Nephron (organoid): ENCODE data around the gene ZNF709.
"Not testable (repeated sequence)": the region's sequence is repeated elsewhere in the genome, so short reads cannot be mapped to it uniquely, and the experiment has no call there.

Source experiments
- H3K27ac Mint-ChIP-seq, 3 experiments: 2 replicates each; pipeline ENCODE4 v1.8.0; 2020; ENCODE audit warnings: mixed read lengths in 3 of 3, mild to moderate bottlenecking in 2 of 3, moderate library complexity in 1 of 3
- H3K27me3 Mint-ChIP-seq: 2 replicates; pipeline ENCODE4 v1.8.0; 2021; ENCODE audit warnings: low read depth, mild to moderate bottlenecking, moderate library complexity, mixed read lengths
- H3K36me3 Mint-ChIP-seq: 2 replicates; pipeline ENCODE4 v1.8.0; 2020; ENCODE audit warnings: low read depth, mixed read lengths
- H3K4me1 Mint-ChIP-seq: 2 replicates; pipeline ENCODE4 v1.8.0; 2020; ENCODE audit warnings: mixed read lengths
- H3K4me3 Mint-ChIP-seq, 3 experiments: 2 replicates each; pipeline ENCODE4 v1.8.0; 2020; ENCODE audit warnings: mild to moderate bottlenecking in 3 of 3, mixed read lengths in 3 of 3, moderate library complexity in 2 of 3
- H3K9me3 Mint-ChIP-seq: 2 replicates; pipeline ENCODE4 v1.8.0; 2020; ENCODE audit warnings: mixed read lengths
- TF ChIP-seq, protein P1 (sequence below), 3 experiments: fragments of 200-600 bp; sonication (generic); IDR thresholded peaks; one replicate each; pipeline ENCODE4 v1.5.0; 2021; ENCODE audit warnings: antibody characterized with exemption in 3 of 3; ENCODE audit not compliant: unreplicated experiment in 3 of 3

Gene ZNF709

DNA sequence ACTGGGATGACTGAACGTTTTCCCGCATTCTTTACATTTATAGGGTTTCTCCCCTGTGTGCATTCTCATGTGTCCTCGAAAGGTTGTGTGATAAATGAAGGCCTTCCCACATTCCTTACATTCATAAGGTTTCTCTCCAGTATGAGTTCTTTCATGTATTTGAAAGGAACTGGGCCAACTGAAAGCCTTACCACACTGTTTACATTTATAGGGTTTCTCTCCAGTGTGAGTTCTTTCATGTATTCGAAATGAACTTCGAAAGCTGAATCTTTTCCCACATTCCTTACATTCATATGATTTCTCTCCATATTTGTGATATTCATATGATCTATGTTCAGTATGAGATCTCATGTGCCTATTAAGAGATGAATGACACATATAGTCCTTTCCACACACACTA is 19.4 kb downstream of the ZNF709 start:
- Mint-ChIP-seq H3K4me3 (no peak overlapping the region), H3K27ac (no peak overlapping the region)

DNA sequence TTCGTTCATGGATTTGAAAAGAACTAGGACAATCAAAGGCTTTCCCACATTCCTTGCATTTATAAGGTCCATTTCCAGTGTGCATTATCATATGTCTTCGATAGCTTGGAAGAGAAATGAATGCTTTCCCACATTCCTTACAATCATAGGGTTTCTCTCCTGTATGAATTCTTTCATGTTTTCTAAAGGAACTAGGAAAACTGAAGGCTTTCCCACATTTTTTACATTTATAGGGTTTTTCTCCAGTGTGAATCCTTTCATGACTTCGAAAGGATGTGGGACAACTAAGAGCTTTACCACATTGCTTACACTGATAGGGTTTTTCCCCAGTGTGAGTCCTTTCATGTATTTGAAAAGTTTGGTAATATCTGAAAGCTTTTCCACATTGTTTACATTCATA is 19.8 kb downstream of the ZNF709 start:
- Mint-ChIP-seq H3K4me1 (no peaks in the 10 kb centered on the region), H3K36me3 (peaks cover 89% of the 10 kb centered on the region), H3K27ac (no peak overlapping the region), H3K4me3 (no peak overlapping the region), H3K9me3 (peaks cover 68% of the 10 kb centered on the region), H3K27me3 (no peaks in the 10 kb centered on the region)
- TF ChIP-seq, protein P1, sequence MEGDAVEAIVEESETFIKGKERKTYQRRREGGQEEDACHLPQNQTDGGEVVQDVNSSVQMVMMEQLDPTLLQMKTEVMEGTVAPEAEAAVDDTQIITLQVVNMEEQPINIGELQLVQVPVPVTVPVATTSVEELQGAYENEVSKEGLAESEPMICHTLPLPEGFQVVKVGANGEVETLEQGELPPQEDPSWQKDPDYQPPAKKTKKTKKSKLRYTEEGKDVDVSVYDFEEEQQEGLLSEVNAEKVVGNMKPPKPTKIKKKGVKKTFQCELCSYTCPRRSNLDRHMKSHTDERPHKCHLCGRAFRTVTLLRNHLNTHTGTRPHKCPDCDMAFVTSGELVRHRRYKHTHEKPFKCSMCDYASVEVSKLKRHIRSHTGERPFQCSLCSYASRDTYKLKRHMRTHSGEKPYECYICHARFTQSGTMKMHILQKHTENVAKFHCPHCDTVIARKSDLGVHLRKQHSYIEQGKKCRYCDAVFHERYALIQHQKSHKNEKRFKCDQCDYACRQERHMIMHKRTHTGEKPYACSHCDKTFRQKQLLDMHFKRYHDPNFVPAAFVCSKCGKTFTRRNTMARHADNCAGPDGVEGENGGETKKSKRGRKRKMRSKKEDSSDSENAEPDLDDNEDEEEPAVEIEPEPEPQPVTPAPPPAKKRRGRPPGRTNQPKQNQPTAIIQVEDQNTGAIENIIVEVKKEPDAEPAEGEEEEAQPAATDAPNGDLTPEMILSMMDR (IDR thresholded peaks at IDR 0.05; ENCODE audit: unreplicated experiment in 3 of 3): no peak

More for the DNA sequence above, 19.4 kb downstream of the ZNF709 start:
- Mint-ChIP-seq H3K4me1 (no peaks in the 10 kb centered on the region), H3K9me3 (peaks cover 70% of the 10 kb centered on the region), H3K36me3 (peaks cover 89% of the 10 kb centered on the region), H3K27me3 (no peaks in the 10 kb centered on the region)
- TF ChIP-seq, protein P1 (IDR thresholded peaks at IDR 0.05; ENCODE audit: unreplicated experiment in 3 of 3): no peak

DNA sequence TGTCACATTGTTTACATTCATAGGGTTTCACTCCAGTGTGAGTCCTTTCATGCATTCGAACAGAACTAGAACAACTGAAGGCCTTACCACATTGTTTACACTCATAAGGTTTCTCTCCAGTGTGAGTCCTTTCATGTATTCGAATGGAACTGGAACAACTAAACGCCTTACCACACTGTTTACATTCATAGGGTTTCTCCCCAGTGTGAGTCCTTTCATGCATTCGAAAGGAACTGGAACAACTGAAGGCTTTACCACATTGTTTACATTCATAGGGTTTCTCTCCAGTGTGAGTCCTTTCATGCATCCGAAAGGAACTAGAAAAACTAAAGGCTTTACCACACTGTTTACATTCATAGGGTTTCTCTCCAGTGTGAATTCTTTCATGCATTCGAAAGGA is 20.5 kb downstream of the ZNF709 start:
- H3K9me3 Mint-ChIP-seq: peaks cover 70% of the 10 kb centered on the region
- not testable (repeated sequence) for H3K27me3 Mint-ChIP-seq, H3K4me1 Mint-ChIP-seq, H3K4me3 Mint-ChIP-seq, H3K27ac Mint-ChIP-seq
- peaks cover 89% of the 10 kb centered on the region for H3K36me3 Mint-ChIP-seq

DNA sequence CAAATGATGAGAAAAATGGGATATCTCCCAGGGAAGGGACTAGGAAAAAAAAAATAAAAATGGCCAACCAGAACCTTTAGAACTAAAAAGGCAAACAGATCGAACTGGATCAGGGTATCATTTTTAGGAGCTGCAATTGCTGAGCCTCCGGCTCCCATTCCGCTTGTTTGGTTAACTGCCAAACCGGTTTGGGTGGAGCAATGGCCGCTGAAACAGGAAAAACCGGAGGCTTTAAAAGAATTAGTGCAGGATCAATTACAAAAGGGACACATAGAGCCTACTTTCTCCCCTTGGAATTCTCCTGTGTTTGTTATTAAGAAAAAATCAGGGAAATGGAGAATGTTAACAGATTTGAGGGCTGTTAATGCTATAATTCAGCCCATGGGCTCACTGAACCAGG is 31.1 kb downstream of the ZNF709 start:
- Mint-ChIP-seq H3K4me3 (no peak overlapping the region), H3K9me3 (peaks cover 71% of the 10 kb centered on the region), H3K4me1 (no peaks in the 10 kb centered on the region), H3K27me3 (no peaks in the 10 kb centered on the region), H3K36me3 (peaks cover 63% of the 10 kb centered on the region), H3K27ac (no peak overlapping the region)
- TF ChIP-seq, protein P1 (IDR thresholded peaks at IDR 0.05; ENCODE audit: unreplicated experiment in 3 of 3): no peak

DNA sequence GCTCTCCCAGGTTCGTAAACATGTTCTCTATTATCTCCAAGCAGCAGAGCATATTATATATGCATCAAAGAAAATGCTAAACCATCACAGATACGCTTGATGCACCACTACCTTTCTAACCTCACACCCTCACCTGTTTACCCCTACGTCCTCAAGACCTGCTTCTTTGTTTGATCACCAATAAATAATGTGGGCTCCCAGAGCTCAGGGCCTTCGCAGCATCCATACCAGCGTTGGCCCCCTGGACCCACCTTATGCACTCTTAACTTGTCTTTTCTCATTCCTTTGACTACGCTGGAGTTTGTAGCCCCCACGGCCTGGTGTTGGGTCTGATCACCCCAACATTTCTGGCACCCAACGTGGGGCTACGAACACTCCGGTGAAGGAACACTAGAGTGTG is 33.8 kb downstream of the ZNF709 start:
- no peak overlapping the region for H3K4me3 Mint-ChIP-seq
- no peak overlapping the region for H3K27ac Mint-ChIP-seq
- TF ChIP-seq, protein P1 (IDR thresholded peaks at IDR 0.05; ENCODE audit: unreplicated experiment in 3 of 3): no peak
- H3K4me1 Mint-ChIP-seq: no peaks in the 10 kb centered on the region
- H3K27me3 Mint-ChIP-seq: no peaks in the 10 kb centered on the region
- peaks cover 47% of the 10 kb centered on the region for H3K36me3 Mint-ChIP-seq
- peaks cover 71% of the 10 kb centered on the region for H3K9me3 Mint-ChIP-seq

DNA sequence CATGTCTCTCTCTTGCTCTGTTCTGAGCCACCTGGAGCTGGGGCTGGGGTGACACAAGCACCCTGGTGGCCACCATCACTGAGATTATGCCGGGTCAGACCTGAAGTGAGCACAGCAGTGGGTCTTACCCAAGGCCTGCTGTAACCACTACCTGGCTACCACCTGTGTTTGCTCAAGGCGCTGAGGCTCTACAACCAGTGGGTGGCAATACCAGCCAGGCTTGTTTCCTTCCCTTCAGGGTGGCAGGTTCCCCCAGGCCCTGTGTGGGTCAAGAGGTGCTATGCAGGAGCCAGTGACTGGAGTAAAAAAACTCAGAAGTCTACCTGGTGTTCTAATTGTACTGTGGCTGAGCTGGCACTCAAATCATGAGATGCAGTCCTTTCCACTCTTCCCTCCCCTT is 35.8 kb downstream of the ZNF709 start:
- Mint-ChIP-seq H3K36me3 (peaks cover 48% of the 10 kb centered on the region), H3K4me3 (no peak overlapping the region), H3K9me3 (peaks cover 71% of the 10 kb centered on the region), H3K27me3 (no peaks in the 10 kb centered on the region), H3K27ac (no peak overlapping the region), H3K4me1 (no peaks in the 10 kb centered on the region)
- TF ChIP-seq, protein P1 (IDR thresholded peaks at IDR 0.05; ENCODE audit: unreplicated experiment in 3 of 3): no peak
